ENCODE results near the gene OR10G2.

OR10G2 gene

DNA sequence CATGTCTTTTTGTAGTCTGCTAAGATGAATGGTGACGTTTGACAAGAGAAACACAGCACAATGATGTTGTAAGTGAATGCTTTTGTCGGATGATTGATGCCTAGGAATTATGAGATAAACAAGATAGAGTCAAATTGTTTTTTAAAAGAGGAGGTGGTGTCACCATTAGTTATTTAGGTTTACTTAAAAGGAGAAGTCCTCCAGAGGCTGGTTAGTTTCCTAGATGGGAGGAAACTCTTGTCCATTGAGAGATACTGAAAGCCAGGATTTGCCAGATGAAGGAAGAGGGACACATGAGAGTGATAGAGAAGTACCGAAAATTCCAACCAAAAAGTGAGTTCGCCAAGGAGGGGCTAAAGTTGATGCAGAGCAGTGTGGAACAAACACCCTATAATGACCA, at the start of gene OR10G2:
Gene OR10G2, minus strand, starts transcription at position 101 of the 400 bp plus-strand sequence. Its CDS starts 98 bp downstream, at position 3.
- no peaks in the 10 kb centered on the region for H3K9me3 ChIP-seq (ENCODE audit: control insufficient read depth, insufficient read depth, low read length)
- H3K36me3 ChIP-seq (ENCODE audit: insufficient read depth, low read length) = no peaks in the 10 kb centered on the region
- no peak within 1 kb of the TSS for H3K9ac ChIP-seq (ENCODE audit: low read depth, low read length)
- H3K4me1 ChIP-seq (ENCODE audit: insufficient read depth, low read length) = no peaks in the 10 kb centered on the region

- Histone ChIP-seq H3K9me3 (ENCODE audit: control insufficient read depth, insufficient read depth, low read length) (no peaks in the 10 kb centered on the region), H3K9ac (ENCODE audit: low read depth, low read length) (no peak overlapping the region), H3K36me3 (ENCODE audit: insufficient read depth, low read length) (no peaks in the 10 kb centered on the region), H3K4me1 (ENCODE audit: insufficient read depth, low read length) (no peaks in the 10 kb centered on the region)
Observed at GRCh38 chr14:21680072-21680471, 45.3 kb upstream of the OR10G2 start.

DNA sequence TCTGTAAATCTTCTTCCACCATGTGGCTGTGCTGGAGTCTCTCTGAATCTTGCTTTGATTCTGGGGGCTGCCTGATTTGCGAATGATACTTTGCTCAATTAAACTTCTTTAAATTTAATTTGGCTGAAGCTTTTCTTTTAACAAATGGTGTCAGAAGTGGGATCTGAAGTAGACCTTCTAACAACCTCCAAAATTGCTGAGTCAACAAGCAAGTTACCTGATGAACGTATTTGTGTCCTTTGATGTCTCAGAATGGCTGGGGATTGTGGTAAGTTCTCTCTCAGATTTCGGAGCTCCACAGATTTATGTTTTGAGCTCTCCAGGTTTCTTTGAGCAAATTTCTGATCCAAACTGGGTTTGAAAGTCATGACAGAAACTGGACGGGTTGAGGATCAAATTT, 40.8 kb upstream of the OR10G2 start:
- H3K36me3 ChIP-seq (ENCODE audit: insufficient read depth, low read length) = no peaks in the 10 kb centered on the region
- H3K9me3 ChIP-seq (ENCODE audit: control insufficient read depth, insufficient read depth, low read length) = no peaks in the 10 kb centered on the region
- no peaks in the 10 kb centered on the region for H3K4me1 ChIP-seq (ENCODE audit: insufficient read depth, low read length)
- H3K9ac ChIP-seq (ENCODE audit: low read depth, low read length) = no peak overlapping the region

GRCh38 chr14:21673718-21674117, 39.0 kb upstream of the OR10G2 start, which contains the start of gene OR4E1:
Gene OR4E1, minus strand, starts transcription at chr14:21673818. Its CDS starts 2,883 bp downstream, at chr14:21670935.
- Histone ChIP-seq H3K36me3 (ENCODE audit: insufficient read depth, low read length) (no peaks in the 10 kb centered on the region), H3K4me1 (ENCODE audit: insufficient read depth, low read length) (no peaks in the 10 kb centered on the region), H3K9me3 (ENCODE audit: control insufficient read depth, insufficient read depth, low read length) (no peaks in the 10 kb centered on the region)

DNA sequence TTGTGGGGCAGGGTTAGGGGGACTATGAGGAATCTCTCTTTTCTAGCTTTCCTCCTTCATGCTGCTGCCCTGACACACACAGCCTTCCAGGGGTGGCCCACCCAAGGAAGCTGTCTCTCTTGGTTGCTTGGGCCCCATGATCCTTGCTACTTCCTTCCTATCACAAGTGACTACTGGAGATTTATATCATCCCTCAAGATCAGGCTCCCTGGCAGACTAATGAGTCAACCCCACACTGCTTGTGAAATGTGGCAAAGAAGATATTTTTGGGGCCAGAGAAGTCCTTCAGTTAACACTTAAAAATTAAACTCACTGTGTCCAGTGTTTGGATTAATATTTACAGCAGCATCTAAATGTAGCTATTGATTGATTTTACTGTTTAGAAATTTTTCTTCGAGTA, 37.4 kb upstream of the OR10G2 start:
- Histone ChIP-seq H3K9me3 (ENCODE audit: control insufficient read depth, insufficient read depth, low read length) (no peaks in the 10 kb centered on the region), H3K9ac (ENCODE audit: low read depth, low read length) (no peak overlapping the region), H3K4me1 (ENCODE audit: insufficient read depth, low read length) (no peaks in the 10 kb centered on the region), H3K36me3 (ENCODE audit: insufficient read depth, low read length) (no peaks in the 10 kb centered on the region)

More at GRCh38 chr14:21673718-21674117, 39.0 kb upstream of the OR10G2 start, which contains the start of gene OR4E1:
- H3K9ac ChIP-seq (ENCODE audit: low read depth, low read length) = no peak within 1 kb of the TSS

DNA sequence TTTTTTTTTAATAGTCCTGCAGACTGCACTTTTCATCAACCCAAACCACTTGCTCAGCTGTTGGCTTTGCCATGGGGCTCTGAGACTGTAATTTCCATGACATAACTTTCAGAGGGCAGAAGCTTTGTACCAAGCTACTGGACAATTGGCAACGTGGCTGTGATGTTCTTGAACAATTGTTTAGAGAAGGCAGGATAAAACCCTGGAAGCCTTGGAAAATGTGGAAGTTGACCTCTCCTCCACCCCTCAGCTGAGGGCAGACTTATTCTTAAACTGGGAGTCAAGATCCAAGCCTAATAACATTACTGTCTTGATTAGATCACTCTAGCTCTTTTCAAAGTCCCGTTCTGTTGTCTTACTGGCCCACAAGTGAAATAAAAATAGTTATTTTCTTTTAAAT, 36.6 kb upstream of the OR10G2 start:
- Histone ChIP-seq H3K9me3 (ENCODE audit: control insufficient read depth, insufficient read depth, low read length) (no peaks in the 10 kb centered on the region), H3K9ac (ENCODE audit: low read depth, low read length) (no peak overlapping the region), H3K4me1 (ENCODE audit: insufficient read depth, low read length) (no peaks in the 10 kb centered on the region), H3K36me3 (ENCODE audit: insufficient read depth, low read length) (no peaks in the 10 kb centered on the region)

GRCh38 chr14:21669284-21669683, 34.5 kb upstream of the OR10G2 start:
- Histone ChIP-seq H3K9ac (ENCODE audit: low read depth, low read length) (no peak overlapping the region), H3K4me1 (ENCODE audit: insufficient read depth, low read length) (no peaks in the 10 kb centered on the region), H3K9me3 (ENCODE audit: control insufficient read depth, insufficient read depth, low read length) (no peaks in the 10 kb centered on the region), H3K36me3 (ENCODE audit: insufficient read depth, low read length) (no peaks in the 10 kb centered on the region)

DNA sequence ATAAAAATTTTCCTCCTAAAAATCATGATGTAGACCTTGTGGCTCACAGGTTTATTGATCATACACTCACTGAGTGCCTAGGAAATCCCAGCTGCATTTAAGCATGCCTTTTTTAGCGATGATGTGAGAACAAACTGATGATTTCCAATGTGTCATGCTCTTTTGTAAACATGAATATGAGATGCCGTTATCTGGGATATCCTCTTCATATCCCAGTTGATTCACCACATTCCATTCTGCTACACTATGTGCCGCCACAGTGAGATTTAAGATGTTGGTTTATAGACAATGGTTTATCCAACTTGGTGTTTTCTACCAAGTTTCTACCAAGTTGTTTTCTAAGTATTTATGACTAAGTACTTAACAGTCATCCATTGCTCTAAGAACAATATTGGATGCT, 33.6 kb upstream of the OR10G2 start:
- Histone ChIP-seq H3K9ac (ENCODE audit: low read depth, low read length) (no peak overlapping the region), H3K9me3 (ENCODE audit: control insufficient read depth, insufficient read depth, low read length) (no peaks in the 10 kb centered on the region), H3K36me3 (ENCODE audit: insufficient read depth, low read length) (no peaks in the 10 kb centered on the region), H3K4me1 (ENCODE audit: insufficient read depth, low read length) (no peaks in the 10 kb centered on the region)

DNA sequence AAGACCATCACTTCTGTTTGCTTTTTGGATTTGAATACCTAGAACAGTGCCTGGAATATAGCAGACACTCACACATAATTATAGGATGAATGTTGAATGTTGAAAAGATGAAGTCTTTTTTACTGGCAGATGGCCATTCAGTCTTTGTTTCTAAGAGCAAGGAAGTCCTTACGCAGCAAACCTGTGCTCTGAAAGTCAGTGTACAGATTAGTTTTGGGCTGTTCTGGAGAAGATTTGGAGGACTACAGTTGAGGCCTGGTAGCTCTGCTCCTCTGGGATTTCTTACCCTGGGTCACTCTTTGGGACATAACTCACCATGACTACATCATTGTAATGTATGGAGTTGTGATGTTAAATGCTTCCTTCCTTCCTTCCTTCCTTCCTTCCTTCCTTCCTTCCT, 22.2 kb upstream of the OR10G2 start:
- H3K9ac ChIP-seq (ENCODE audit: low read depth, low read length) = no peak overlapping the region
- no peaks in the 10 kb centered on the region for H3K36me3 ChIP-seq (ENCODE audit: insufficient read depth, low read length)
- no peaks in the 10 kb centered on the region for H3K9me3 ChIP-seq (ENCODE audit: control insufficient read depth, insufficient read depth, low read length)
- H3K4me1 ChIP-seq (ENCODE audit: insufficient read depth, low read length) = peaks cover 6% of the 10 kb centered on the region; the same call in 1 of the 2 replicates

GRCh38 chr14:21654215-21654614, 19.5 kb upstream of the OR10G2 start:
- peaks cover 6% of the 10 kb centered on the region; the same call in 1 of the 2 replicates for H3K4me1 ChIP-seq (ENCODE audit: insufficient read depth, low read length)
- no peaks in the 10 kb centered on the region for H3K9me3 ChIP-seq (ENCODE audit: control insufficient read depth, insufficient read depth, low read length)
- H3K9ac ChIP-seq (ENCODE audit: low read depth, low read length) = no peak overlapping the region
- no peaks in the 10 kb centered on the region for H3K36me3 ChIP-seq (ENCODE audit: insufficient read depth, low read length)

DNA sequence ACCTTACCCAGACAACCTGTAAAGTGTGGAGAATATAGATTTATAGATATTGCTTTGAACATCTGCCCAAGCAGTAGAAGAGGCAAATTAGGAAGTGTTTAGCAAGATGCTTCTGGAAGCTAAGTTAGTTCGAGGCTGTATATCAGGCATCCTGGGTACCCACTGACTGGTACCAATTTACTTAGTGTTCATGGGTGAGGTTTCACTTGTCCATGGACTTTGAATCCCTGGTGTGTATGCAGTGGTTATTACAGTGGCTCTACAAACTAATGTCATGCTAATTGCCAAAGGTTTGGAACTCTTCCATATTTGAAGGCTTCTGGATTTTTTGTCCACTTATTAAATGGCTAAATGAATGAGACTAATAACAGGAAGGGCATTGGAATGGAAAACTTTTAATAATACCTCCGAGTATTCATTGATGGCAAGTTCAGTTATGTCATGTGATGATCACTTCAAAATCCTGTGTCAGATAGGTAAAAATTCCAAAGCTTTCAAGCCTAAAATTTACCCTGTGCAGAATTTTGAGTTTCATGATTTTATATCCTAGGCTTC, 18.7 kb upstream of the OR10G2 start, which contains the start of gene OR4E2:
Gene OR4E2, plus strand, starts transcription at position 505 of the 555 bp plus-strand sequence. CDS start 11,248 bp downstream, outside the sequence.
- Histone ChIP-seq H3K4me1 (ENCODE audit: insufficient read depth, low read length) (peaks cover 6% of the 10 kb centered on the region; the same call in 1 of the 2 replicates), H3K9me3 (ENCODE audit: control insufficient read depth, insufficient read depth, low read length) (no peaks in the 10 kb centered on the region), H3K9ac (ENCODE audit: low read depth, low read length) (no peak within 1 kb of the TSS), H3K36me3 (ENCODE audit: insufficient read depth, low read length) (no peaks in the 10 kb centered on the region)

DNA sequence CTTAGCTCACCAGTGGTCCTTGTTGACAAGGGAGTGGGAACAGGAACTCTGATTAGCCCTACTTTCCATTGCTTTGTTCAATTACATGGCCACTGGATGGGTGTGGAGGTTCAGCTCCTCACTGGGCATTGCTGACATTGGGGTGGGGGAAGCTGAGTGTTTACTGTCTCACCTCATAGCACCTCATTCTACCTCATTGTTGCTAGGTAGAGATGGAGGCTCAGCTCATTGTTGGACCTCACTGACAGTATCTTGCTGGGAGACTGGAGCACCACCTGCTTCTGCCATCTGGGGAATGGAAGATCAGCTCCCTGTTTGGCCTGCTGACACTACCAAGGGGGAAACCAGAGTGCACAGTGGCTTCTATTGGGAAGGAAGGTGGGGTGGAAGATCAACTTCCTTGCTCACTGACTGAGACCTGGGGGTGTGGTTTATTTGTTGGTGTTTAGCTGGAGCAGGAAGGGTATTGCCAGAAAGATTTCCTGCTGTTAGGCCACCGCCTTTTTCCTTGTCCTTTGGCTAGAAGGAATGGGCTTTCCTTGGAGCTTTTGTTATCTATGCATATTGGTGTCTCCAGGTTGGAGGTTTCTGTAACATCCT, 17.6 kb upstream of the OR10G2 start:
- no peak overlapping the region for H3K9ac ChIP-seq (ENCODE audit: low read depth, low read length)
- peaks cover 6% of the 10 kb centered on the region; the same call in 1 of the 2 replicates for H3K4me1 ChIP-seq (ENCODE audit: insufficient read depth, low read length)
- H3K9me3 ChIP-seq (ENCODE audit: control insufficient read depth, insufficient read depth, low read length) = no peaks in the 10 kb centered on the region
- no peaks in the 10 kb centered on the region for H3K36me3 ChIP-seq (ENCODE audit: insufficient read depth, low read length)

GRCh38 chr14:21647380-21647779, 12.6 kb upstream of the OR10G2 start:
- Histone ChIP-seq H3K36me3 (ENCODE audit: insufficient read depth, low read length) (no peaks in the 10 kb centered on the region), H3K9me3 (ENCODE audit: control insufficient read depth, insufficient read depth, low read length) (no peaks in the 10 kb centered on the region), H3K9ac (ENCODE audit: low read depth, low read length) (no peak overlapping the region), H3K4me1 (ENCODE audit: insufficient read depth, low read length) (peaks cover 4% of the 10 kb centered on the region; the same call in 1 of the 2 replicates)

GRCh38 chr14:21643407-21643806, 8.7 kb upstream of the OR10G2 start:
- no peak overlapping the region for H3K9ac ChIP-seq (ENCODE audit: low read depth, low read length)

DNA sequence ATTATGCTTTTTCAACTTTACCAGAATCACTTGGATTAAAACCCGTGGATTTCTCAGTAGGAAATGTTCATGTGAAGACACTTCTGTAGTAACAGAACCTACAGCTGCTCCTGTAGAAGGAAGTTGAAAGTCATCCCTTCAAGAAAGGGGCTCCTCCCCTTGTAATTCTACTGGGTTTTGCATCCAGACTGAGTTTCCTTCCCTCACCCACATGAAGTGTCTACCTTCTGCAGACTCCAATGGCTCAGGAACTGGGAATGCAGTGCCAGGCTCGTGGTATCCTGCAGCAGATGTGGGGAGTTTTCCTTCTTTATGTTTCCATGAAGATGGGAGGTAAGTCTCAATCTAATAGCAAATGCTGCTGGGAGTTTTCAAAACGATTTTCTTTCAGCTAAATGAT, 7.9 kb upstream of the OR10G2 start:
- Histone ChIP-seq H3K4me1 (ENCODE audit: insufficient read depth, low read length) (no peaks in the 10 kb centered on the region; the same call in 1 of the 2 replicates), H3K9me3 (ENCODE audit: control insufficient read depth, insufficient read depth, low read length) (no peaks in the 10 kb centered on the region), H3K36me3 (ENCODE audit: insufficient read depth, low read length) (no peaks in the 10 kb centered on the region), H3K9ac (ENCODE audit: low read depth, low read length) (no peak overlapping the region)

More at GRCh38 chr14:21643407-21643806, 8.7 kb upstream of the OR10G2 start:
- Histone ChIP-seq H3K36me3 (ENCODE audit: insufficient read depth, low read length) (no peaks in the 10 kb centered on the region), H3K9me3 (ENCODE audit: control insufficient read depth, insufficient read depth, low read length) (no peaks in the 10 kb centered on the region), H3K4me1 (ENCODE audit: insufficient read depth, low read length) (no peaks in the 10 kb centered on the region; the same call in 1 of the 2 replicates)

Data from ES-I3 (cell line).